Caco-2 (cell line): ENCODE data around the gene HIPK2. TPM values are rescaled to one million over a fixed set of nuclear protein-coding genes. Genes with fewer than 3 reads are reported as not detected.

Source experiments
- BruUV-seq: library from RNA; stranded (reverse); fragments of 400-500 nt; replicated peaks from 2 replicates; lab custom pipeline; 2021; lab: Mats Ljungman, UMichigan
- CTCF ChIA-PET: fragments of 300-600 bp; sonication (Branson Sonifier 250); formaldehyde crosslinking; loops from one replicate; lab custom pipeline; 2022; ENCODE audit warnings: antibody characterized with exemption; lab: Charles Lee
- POLR2A ChIA-PET: fragments of 300-600 bp; sonication (Branson Sonifier 250); formaldehyde crosslinking; loops from one replicate; lab custom pipeline; 2022; ENCODE audit warnings: antibody characterized with exemption; lab: Charles Lee
- DNase-seq, 2 experiments: peaks; one replicate each; pipeline versions ENCODE4 v3.0.0 to v3.0.0-alpha.2; 2020 to 2022
- H3K27me3 ChIP-seq: replicated peaks from 2 replicates; pipeline ENCODE4 v1.6.0; 2011; ENCODE audit warnings: low read length; ENCODE audit not compliant: control insufficient read depth, insufficient read depth
- H3K36me3 ChIP-seq: 2 replicates; pipeline ENCODE4 v1.5.1; 2011; ENCODE audit warnings: low read length; ENCODE audit not compliant: control insufficient read depth, insufficient read depth
- H3K4me1 ChIP-seq: fragments of 250-450 bp; sonication (Bioruptor Pico); 2 replicates; pipeline ENCODE4 v1.5.1; 2020; ENCODE audit warnings: mild to moderate bottlenecking
- H3K4me3 ChIP-seq: 2 replicates; pipeline ENCODE4 v1.5.1; 2011; ENCODE audit warnings: low read depth, mild to moderate bottlenecking, control low read depth, low read length
- H3K9me3 ChIP-seq: fragments of 250-450 bp; sonication (Bioruptor Pico); 2 replicates; pipeline ENCODE4 v1.5.1; 2020; ENCODE audit warnings: mild to moderate bottlenecking, moderate library complexity
- H3K27ac Mint-ChIP-seq: one replicate; pipeline ENCODE4 v1.8.0; 2022; ENCODE audit warnings: mixed read lengths; ENCODE audit not compliant: unreplicated experiment
- H3K27me3 Mint-ChIP-seq: one replicate; pipeline ENCODE4 v1.8.0; 2022; ENCODE audit warnings: mixed read lengths; ENCODE audit not compliant: insufficient read depth, unreplicated experiment
- H3K36me3 Mint-ChIP-seq: one replicate; pipeline ENCODE4 v1.8.0; 2022; ENCODE audit warnings: mild to moderate bottlenecking, mixed read lengths; ENCODE audit not compliant: insufficient read depth, unreplicated experiment
- H3K4me1 Mint-ChIP-seq: one replicate; pipeline ENCODE4 v1.8.0; 2022; ENCODE audit warnings: low read depth, mixed read lengths; ENCODE audit not compliant: unreplicated experiment
- H3K4me3 Mint-ChIP-seq: one replicate; pipeline ENCODE4 v1.8.0; 2022; ENCODE audit warnings: mild to moderate bottlenecking, moderate library complexity, mixed read lengths; ENCODE audit not compliant: unreplicated experiment
- H3K9me3 Mint-ChIP-seq: one replicate; pipeline ENCODE4 v1.8.0; 2022; ENCODE audit warnings: mixed read lengths; ENCODE audit not compliant: unreplicated experiment
- CTCF ChIP-seq, 2 experiments: fragments of 200-600 bp in 1 of 2; IDR thresholded peaks; 1 replicate in 1 of 2; 2 replicates in 1 of 2; pipeline versions ENCODE4 v1.5.1 to v1.8.0; 2011 to 2022; ENCODE audit warnings: antibody characterized with exemption in 1 of 2, control low read depth in 1 of 2, inconsistent platforms in 1 of 2, low read depth in 1 of 2, low read length in 1 of 2, mild to moderate bottlenecking in 1 of 2, moderate library complexity in 1 of 2; ENCODE audit not compliant: insufficient read depth in 1 of 2, severe bottlenecking in 1 of 2, unreplicated experiment in 1 of 2
- intact Hi-C: fragments of 100-400 bp; cut with micrococcal nuclease; formaldehyde crosslinking; loops from one replicate; pipeline ENCODE4 v1.10.0; 2022; ENCODE audit not compliant: unreplicated experiment
- total RNA-seq: library from RNA; stranded (reverse); gene quantifications from 2 replicates; pipeline ENCODE4 v1.2.3, GENCODE V29; 2022

HIPK2 gene
- total RNA-seq, 1 experiment from 2014 or later: 42.8 TPM

GRCh38 chr7:139727151-139727705, 50.6 kb downstream of the HIPK2 start:
- Histone ChIP-seq H3K9me3 (no peaks in the 10 kb centered on the region), H3K4me3 (no peak overlapping the region), H3K27me3 (no peaks in the 10 kb centered on the region), H3K36me3 (no peaks in the 10 kb centered on the region; the same call in 1 of the 2 replicates), H3K4me1 (peaks cover 2% of the 10 kb centered on the region; the same call in 1 of the 2 replicates)
- no peak overlapping the region for H3K27ac Mint-ChIP-seq
- H3K4me3 Mint-ChIP-seq: no peak overlapping the region
- peaks cover 7% of the 10 kb centered on the region for H3K4me1 Mint-ChIP-seq
- TF ChIP-seq CTCF (IDR thresholded peaks at IDR 0.05; ENCODE audit: insufficient read depth in 1 of 2, low read depth in 1 of 2, low read length in 1 of 2, severe bottlenecking in 1 of 2, unreplicated experiment in 1 of 2): no peak
- CTCF ChIA-PET: interaction anchor here (0.7 kb wide), 1 partner anchor 158 kb away, joined by 4 read pairs; no protein-coding TSS in a partner anchor
- H3K36me3 Mint-ChIP-seq: peaks cover 7% of the 10 kb centered on the region
- no peak for DNase-seq
- H3K27me3 Mint-ChIP-seq: no peaks in the 10 kb centered on the region
- POLR2A ChIA-PET: no interaction called here
- intact Hi-C loops: no loop called here
- H3K9me3 Mint-ChIP-seq: no peaks in the 10 kb centered on the region
- BruUV-seq: no TSS peak

- ChIA-PET CTCF (no interaction called here), POLR2A (no interaction called here)
- Mint-ChIP-seq H3K4me1 (peaks cover under 1% of the 10 kb centered on the region), H3K36me3 (peaks cover 7% of the 10 kb centered on the region), H3K27ac (no peak overlapping the region), H3K4me3 (no peak overlapping the region), H3K27me3 (no peaks in the 10 kb centered on the region), H3K9me3 (no peaks in the 10 kb centered on the region)
- BruUV-seq: no TSS peak
- no peaks in the 10 kb centered on the region for H3K27me3 ChIP-seq
- DNase-seq: no peak
- H3K4me3 ChIP-seq: no peak overlapping the region
- intact Hi-C loops: no loop called here
- no peak for TF ChIP-seq CTCF (IDR thresholded peaks at IDR 0.05; ENCODE audit: insufficient read depth in 1 of 2, low read depth in 1 of 2, low read length in 1 of 2, severe bottlenecking in 1 of 2, unreplicated experiment in 1 of 2)
- H3K36me3 ChIP-seq: no peaks in the 10 kb centered on the region; the same call in 1 of the 2 replicates
- H3K9me3 ChIP-seq: no peaks in the 10 kb centered on the region
- peaks cover 4% of the 10 kb centered on the region; the same call in 1 of the 2 replicates for H3K4me1 ChIP-seq
Measured at GRCh38 chr7:139726485-139726869, 51.3 kb downstream of the HIPK2 start.

GRCh38 chr7:139725858-139726484, 51.8 kb downstream of the HIPK2 start:
- intact Hi-C loops: no loop called here
- POLR2A ChIA-PET: no interaction called here
- DNase-seq: no peak
- H3K4me1 Mint-ChIP-seq: no peaks in the 10 kb centered on the region
- peaks cover 7% of the 10 kb centered on the region for H3K36me3 Mint-ChIP-seq
- no TSS peak for BruUV-seq
- H3K4me3 Mint-ChIP-seq: no peak overlapping the region
- CTCF ChIA-PET: interaction anchor here (0.6 kb wide), 1 partner anchor 1957 kb away, joined by 6 read pairs; no protein-coding TSS in a partner anchor
- Histone ChIP-seq H3K4me1 (peaks cover 4% of the 10 kb centered on the region; the same call in 1 of the 2 replicates), H3K27me3 (no peaks in the 10 kb centered on the region), H3K4me3 (no peak overlapping the region), H3K36me3 (no peaks in the 10 kb centered on the region; the same call in 1 of the 2 replicates), H3K9me3 (no peaks in the 10 kb centered on the region)
- no peaks in the 10 kb centered on the region for H3K9me3 Mint-ChIP-seq
- H3K27ac Mint-ChIP-seq: no peak overlapping the region
- no peaks in the 10 kb centered on the region for H3K27me3 Mint-ChIP-seq
- no peak for TF ChIP-seq CTCF (IDR thresholded peaks at IDR 0.05; ENCODE audit: insufficient read depth in 1 of 2, low read depth in 1 of 2, low read length in 1 of 2, severe bottlenecking in 1 of 2, unreplicated experiment in 1 of 2)
